ENCODE measurements around the gene RPL31.

DNA sequence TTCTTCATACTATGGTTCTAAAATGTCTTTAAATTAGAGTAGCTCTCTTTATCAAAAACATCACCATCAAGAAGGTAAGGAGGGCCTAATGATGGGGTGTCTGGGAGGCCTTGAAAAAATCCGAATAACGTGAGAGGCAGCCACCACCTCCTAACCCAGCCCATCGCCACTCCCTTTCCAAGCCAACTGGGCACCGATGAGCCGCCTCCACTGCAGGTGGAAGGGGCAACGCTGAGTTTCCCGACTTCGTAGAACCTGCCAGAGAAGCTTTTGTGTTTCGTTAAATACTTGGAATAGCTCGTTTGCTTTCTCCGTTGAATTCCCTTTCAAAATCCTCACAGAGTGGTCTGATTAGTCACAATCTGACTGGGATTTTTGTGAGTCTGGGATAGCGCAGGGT is 22.0 kb upstream of the RPL31 start:
- TF ChIP-seq POLR2A (IDR thresholded peaks at IDR 0.05; ENCODE audit: extremely low read depth, insufficient read length) = no peak
- TF ChIP-seq, protein P1, sequence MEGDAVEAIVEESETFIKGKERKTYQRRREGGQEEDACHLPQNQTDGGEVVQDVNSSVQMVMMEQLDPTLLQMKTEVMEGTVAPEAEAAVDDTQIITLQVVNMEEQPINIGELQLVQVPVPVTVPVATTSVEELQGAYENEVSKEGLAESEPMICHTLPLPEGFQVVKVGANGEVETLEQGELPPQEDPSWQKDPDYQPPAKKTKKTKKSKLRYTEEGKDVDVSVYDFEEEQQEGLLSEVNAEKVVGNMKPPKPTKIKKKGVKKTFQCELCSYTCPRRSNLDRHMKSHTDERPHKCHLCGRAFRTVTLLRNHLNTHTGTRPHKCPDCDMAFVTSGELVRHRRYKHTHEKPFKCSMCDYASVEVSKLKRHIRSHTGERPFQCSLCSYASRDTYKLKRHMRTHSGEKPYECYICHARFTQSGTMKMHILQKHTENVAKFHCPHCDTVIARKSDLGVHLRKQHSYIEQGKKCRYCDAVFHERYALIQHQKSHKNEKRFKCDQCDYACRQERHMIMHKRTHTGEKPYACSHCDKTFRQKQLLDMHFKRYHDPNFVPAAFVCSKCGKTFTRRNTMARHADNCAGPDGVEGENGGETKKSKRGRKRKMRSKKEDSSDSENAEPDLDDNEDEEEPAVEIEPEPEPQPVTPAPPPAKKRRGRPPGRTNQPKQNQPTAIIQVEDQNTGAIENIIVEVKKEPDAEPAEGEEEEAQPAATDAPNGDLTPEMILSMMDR (IDR thresholded peaks at IDR 0.05; ENCODE audit: low read depth, low read length) = no peak
- no peak for TF ChIP-seq MYC (IDR thresholded peaks at IDR 0.05; ENCODE audit: low read depth, low read length)
- no peak for TF ChIP-seq MAX (IDR thresholded peaks at IDR 0.05; ENCODE audit: low read depth, low read length)
